HCT116 (cell line): ENCODE results near the gene POLA1. TPM values are rescaled to one million over a fixed set of nuclear protein-coding genes. Genes with fewer than 3 reads are reported as not detected.

ENCODE experiments used
- ATAC-seq: fragments of 200-7000 bp; cut with Tn5 transposase; 2 replicates; pipeline ENCODE4 v1.9.1; 2020; ENCODE audit warnings: mild to moderate bottlenecking, moderate library complexity
- BruUV-seq: library from RNA; stranded (reverse); fragments of 400-500 nt; replicated peaks from 2 replicates; lab custom pipeline; 2021; lab: Mats Ljungman, UMichigan
- CTCF ChIA-PET: fragments of 300-600 bp; sonication (Branson Sonifier 250); formaldehyde crosslinking; loops from one replicate; lab custom pipeline; 2021; ENCODE audit warnings: antibody characterized with exemption; lab: Charles Lee
- POLR2A ChIA-PET: fragments of 300-600, 350-600 bp; sonication (Branson Sonifier 250); formaldehyde crosslinking; loops from one replicate; lab custom pipeline; 2021; ENCODE audit warnings: antibody characterized with exemption; lab: Charles Lee
- RAD21 ChIA-PET, 2 experiments: fragments of 300-600 bp; sonication (Branson Sonifier 250); formaldehyde crosslinking; loops; one replicate each; lab custom pipeline; 2023; ENCODE audit warnings: low total read pairs in 2 of 2; ENCODE audit not compliant: uncharacterized antibody in 2 of 2, unreplicated experiment in 2 of 2, low non-redundant PET in 1 of 2; lab: Charles Lee
- DNase-seq: peaks from one replicate; pipeline ENCODE4 v3.0.0-alpha.2; 2010; ENCODE audit warnings: low read depth, low spot score
- H2AFZ ChIP-seq: fragments of 200-600 bp; shearing (Covaris generic), sonication (generic); 2 replicates; pipeline ENCODE4 v1.6.1; 2017; ENCODE audit warnings: low read depth, mixed run types, mixed read lengths, antibody characterized with exemption, low read length; ENCODE audit not compliant: poor library complexity, severe bottlenecking
- H3K27ac ChIP-seq: 2 replicates; pipeline ENCODE4 v1.5.1; 2012; ENCODE audit warnings: low read depth, low read length
- H3K27me3 ChIP-seq: fragments of 200-600 bp; sonication (generic); 2 replicates; pipeline ENCODE4 v1.6.1; 2016; ENCODE audit warnings: mixed run types, low read length, mixed read lengths; ENCODE audit not compliant: insufficient read depth
- H3K36me3 ChIP-seq, 2 experiments: fragments of 200-500 bp in 1 of 2; fragments of 200-600 bp in 1 of 2; sonication (Bioruptor generic) in 1 of 2; sonication (generic) in 1 of 2; 2 replicates each; pipeline versions ENCODE4 v1.5.1 to v1.6.1; 2014 to 2016; ENCODE audit warnings: low read length in 2 of 2, inconsistent platforms in 1 of 2, mixed read lengths in 1 of 2, mixed run types in 1 of 2; ENCODE audit not compliant: insufficient read depth in 2 of 2, control insufficient read depth in 1 of 2
- H3K4me1 ChIP-seq, 2 experiments: fragments of 200-600 bp in 1 of 2; sonication (generic) in 1 of 2; 2 replicates each; pipeline versions ENCODE4 v1.5.1 to v1.6.1; 2012 to 2017; ENCODE audit warnings: low read length in 2 of 2, inconsistent platforms in 1 of 2, mild to moderate bottlenecking in 1 of 2, mixed read lengths in 1 of 2, mixed run types in 1 of 2, moderate library complexity in 1 of 2; ENCODE audit not compliant: insufficient read depth in 2 of 2, control insufficient read depth in 1 of 2
- H3K4me2 ChIP-seq: fragments of 200-600 bp; sonication (generic); 2 replicates; pipeline ENCODE4 v1.6.1; 2017; ENCODE audit warnings: mixed run types, low read length, mixed read lengths
- H3K4me3 ChIP-seq, 2 experiments: fragments of 200-600 bp in 1 of 2; sonication (generic) in 1 of 2; replicated peaks in 1 of 2; 2 replicates each; pipeline ENCODE4 v1.5.1; 2011 to 2016; ENCODE audit warnings: low read length in 2 of 2, control low read depth in 1 of 2, low read depth in 1 of 2, mild to moderate bottlenecking in 1 of 2, mixed read lengths in 1 of 2, mixed run types in 1 of 2
- H3K79me2 ChIP-seq: fragments of 200-600 bp; sonication (generic); 2 replicates; pipeline ENCODE4 v1.6.1; 2017; ENCODE audit warnings: mild to moderate bottlenecking, mixed run types, low read length, moderate library complexity, mixed read lengths; ENCODE audit not compliant: insufficient read depth
- H3K9ac ChIP-seq: fragments of 200-600 bp; sonication (generic); 2 replicates; pipeline ENCODE4 v1.6.1; 2016; ENCODE audit warnings: low read length, mixed read lengths
- H3K9me2 ChIP-seq: fragments of 200-600 bp; sonication (generic), shearing (Covaris generic); 2 replicates; pipeline ENCODE4 v1.6.1; 2017; ENCODE audit warnings: mixed run types, mild to moderate bottlenecking, moderate library complexity; ENCODE audit not compliant: insufficient read depth
- H3K9me3 ChIP-seq, 2 experiments: fragments of 200-500 bp in 1 of 2; fragments of 200-600 bp in 1 of 2; sonication (Bioruptor generic) in 1 of 2; sonication (generic) in 1 of 2; 2 replicates each; pipeline ENCODE4 v1.6.1; 2014 to 2017; ENCODE audit warnings: low read length in 2 of 2, mixed read lengths in 2 of 2, inconsistent platforms in 1 of 2, low read depth in 1 of 2, mild to moderate bottlenecking in 1 of 2, mixed run types in 1 of 2, moderate library complexity in 1 of 2; ENCODE audit not compliant: control insufficient read depth in 1 of 2, insufficient read depth in 1 of 2
- H4K20me1 ChIP-seq: fragments of 200-600 bp; sonication (generic), shearing (Covaris generic); 2 replicates; pipeline ENCODE4 v1.6.1; 2017; ENCODE audit warnings: mixed run types, mild to moderate bottlenecking, moderate library complexity; ENCODE audit not compliant: insufficient read depth
- ATF3 ChIP-seq: IDR thresholded peaks from 2 replicates; pipeline ENCODE4 v1.6.1; 2012
- CBX3 ChIP-seq: IDR thresholded peaks from 2 replicates; pipeline ENCODE4 v1.6.1; 2012; ENCODE audit warnings: low read depth
- CTCF ChIP-seq, 3 experiments: fragments of 200-600 bp in 1 of 3; sonication (generic) in 1 of 3; IDR thresholded peaks in 2 of 3; conservative IDR thresholded peaks in 1 of 3; 2 replicates each; pipeline ENCODE4 v1.5.1; 2012 to 2017; ENCODE audit warnings: low read depth in 2 of 3, low read length in 2 of 3, antibody characterized with exemption in 1 of 3, borderline replicate concordance in 1 of 3, control low read depth in 1 of 3, mild to moderate bottlenecking in 1 of 3, mixed read lengths in 1 of 3, mixed run types in 1 of 3, moderate library complexity in 1 of 3; ENCODE audit not compliant: insufficient read depth in 1 of 3
- EGR1 ChIP-seq: IDR thresholded peaks from 2 replicates; pipeline ENCODE4 v1.6.1; 2012; ENCODE audit warnings: low read depth
- EZH2 ChIP-seq: fragments of 200-600 bp; sonication (generic); IDR thresholded peaks from 2 replicates; pipeline ENCODE4 v1.6.1; 2017; ENCODE audit warnings: antibody characterized with exemption, mixed run types
- EZH2phosphoT487 ChIP-seq: fragments of 200-600 bp; IDR thresholded peaks from 2 replicates; pipeline ENCODE4 v1.6.1; 2018; ENCODE audit warnings: antibody characterized with exemption, borderline replicate concordance
- FOSL1 ChIP-seq: IDR thresholded peaks from 2 replicates; pipeline ENCODE4 v1.6.1; 2012; ENCODE audit warnings: low read depth
- JUND ChIP-seq: IDR thresholded peaks from 2 replicates; pipeline ENCODE4 v1.6.1; 2012
- MAX ChIP-seq: IDR thresholded peaks from 2 replicates; pipeline ENCODE4 v1.6.1; 2012
- POLR2A ChIP-seq: IDR thresholded peaks from 2 replicates; pipeline ENCODE4 v1.7.0; 2011; ENCODE audit warnings: borderline replicate concordance; ENCODE audit not compliant: insufficient read depth, insufficient read length; ENCODE audit errors: extremely low read depth
- RAD21 ChIP-seq: IDR thresholded peaks from 2 replicates; pipeline ENCODE4 v1.6.1; 2012; ENCODE audit warnings: low read depth, mild to moderate bottlenecking
- REST ChIP-seq: IDR thresholded peaks from 2 replicates; pipeline ENCODE4 v1.6.1; 2012; ENCODE audit warnings: low read depth
- SP1 ChIP-seq: IDR thresholded peaks from 2 replicates; pipeline ENCODE4 v1.6.1; 2012; ENCODE audit warnings: low read depth
- SRF ChIP-seq: IDR thresholded peaks from 2 replicates; pipeline ENCODE4 v1.6.1; 2012; ENCODE audit warnings: low read depth
- TCF7L2 ChIP-seq: IDR thresholded peaks from 2 replicates; pipeline ENCODE4 v1.7.0; 2011; ENCODE audit warnings: borderline replicate concordance, inconsistent platforms; ENCODE audit not compliant: insufficient read depth, insufficient read length; ENCODE audit errors: extremely low read depth
- YY1 ChIP-seq: IDR thresholded peaks from 2 replicates; pipeline ENCODE4 v1.6.1; 2011; ENCODE audit warnings: low read length, low read depth, moderate library complexity, mild to moderate bottlenecking; ENCODE audit not compliant: insufficient replicate concordance; ENCODE audit errors: extremely low read depth
- ZBTB33 ChIP-seq: IDR thresholded peaks from 2 replicates; pipeline ENCODE4 v1.6.1; 2011; ENCODE audit warnings: mild to moderate bottlenecking, low read length, moderate library complexity; ENCODE audit not compliant: insufficient replicate concordance; ENCODE audit errors: extremely low read depth
- ZFX ChIP-seq: fragments of 450-650 bp; IDR thresholded peaks from 2 replicates; pipeline ENCODE4 v1.6.1; 2017
- intact Hi-C: fragments of 100-400 bp; cut with micrococcal nuclease; formaldehyde crosslinking; loops from 2 replicates; pipeline ENCODE4 v1.10.0; 2022
- total RNA-seq: library from RNA; stranded (reverse); gene quantifications from one replicate; pipeline ENCODE4 v1.2.1, GENCODE V29; 2021; ENCODE audit not compliant: unreplicated experiment

Gene POLA1
- total RNA-seq, 1 experiment from 2014 or later, result 27.0 TPM

- DNase-seq, result no peak
- no peaks in the 10 kb centered on the region for H3K36me3 ChIP-seq
- POLR2A ChIA-PET, result no interaction called here
- no peak overlapping the region for H3K27ac ChIP-seq
- RAD21 ChIA-PET, result no interaction called here
- H3K9ac ChIP-seq, result no peak overlapping the region
- no peak for ATAC-seq
- no peaks in the 10 kb centered on the region for H3K79me2 ChIP-seq
- no peak for TF ChIP-seq SRF
- no peak for TF ChIP-seq RAD21
- no peak for TF ChIP-seq ZFX
- TF ChIP-seq FOSL1, result no peak
- no peak for TF ChIP-seq REST
- TF ChIP-seq YY1, result no peak
- TF ChIP-seq CTCF (IDR thresholded peaks at IDR 0.05 in 2 of 3, conservative IDR thresholded peaks at IDR 0.05 in 1 of 3; ENCODE audit: borderline replicate concordance in 1 of 3, insufficient read depth in 1 of 3, low read depth in 2 of 3, low read length in 2 of 3), result no peak
- TF ChIP-seq EZH2, result no peak
- no peak for TF ChIP-seq ATF3
- TF ChIP-seq SP1, result no peak
- TF ChIP-seq TCF7L2, result no peak
- TF ChIP-seq JUND, result no peak
- TF ChIP-seq POLR2A, result no peak
- TF ChIP-seq ZBTB33, result no peak
- TF ChIP-seq EGR1, result no peak
- no peak for TF ChIP-seq MAX
- no peak for TF ChIP-seq CBX3
- no peak for TF ChIP-seq EZH2phosphoT487
- H2AFZ ChIP-seq, result no peak overlapping the region
- intact Hi-C loops, result no loop called here
- H3K9me2 ChIP-seq, result no peaks in the 10 kb centered on the region
- H3K27me3 ChIP-seq, result no peaks in the 10 kb centered on the region
- no peaks in the 10 kb centered on the region for H3K9me3 ChIP-seq
- H4K20me1 ChIP-seq, result no peaks in the 10 kb centered on the region
- H3K4me3 ChIP-seq, result no peak overlapping the region
- no peaks in the 10 kb centered on the region for H3K4me1 ChIP-seq
- no TSS peak for BruUV-seq
- no peak overlapping the region for H3K4me2 ChIP-seq
- CTCF ChIA-PET, result no interaction called here
These were observed 10.8 kb upstream of the POLA1 start for GRCh38 chrX:24682739-24683432.
